NB4 (cell line): Measurements from ENCODE around the gene PDZRN4.

Experiments used
- CTCF ChIP-seq: IDR thresholded peaks from one replicate; pipeline ENCODE4 v1.5.1; 2012; ENCODE audit warnings: low read depth, low read length
- POLR2A ChIP-seq: IDR thresholded peaks from 2 replicates; pipeline ENCODE4 v1.6.1; 2011; ENCODE audit warnings: mild to moderate bottlenecking; ENCODE audit not compliant: insufficient read length; ENCODE audit errors: extremely low read depth
- TF ChIP-seq, protein P1 (sequence below): IDR thresholded peaks from 2 replicates; pipeline ENCODE4 v1.6.1; 2011; ENCODE audit warnings: low read depth, low read length

DNA sequence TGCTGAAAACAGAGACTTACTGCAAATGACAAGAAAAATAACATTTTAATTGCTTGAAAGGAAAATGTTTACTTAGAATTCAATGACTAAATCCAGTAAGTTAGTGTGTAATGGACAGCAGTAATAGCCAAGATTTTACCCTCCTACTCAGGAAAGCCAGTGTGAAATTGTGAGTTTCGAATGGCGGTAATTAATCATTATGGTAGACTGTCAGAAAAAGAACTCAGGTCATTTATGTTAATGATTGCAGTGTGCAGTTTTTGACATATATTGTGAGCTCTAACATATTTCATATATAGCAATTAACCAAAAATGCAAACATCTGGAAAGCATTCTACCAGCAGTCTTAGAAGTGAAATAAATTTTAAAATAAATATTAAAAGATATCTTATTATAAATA lies 60.3 kb downstream of the PDZRN4 start:
- TF ChIP-seq CTCF (no peak), POLR2A (no peak)
- TF ChIP-seq, protein P1, sequence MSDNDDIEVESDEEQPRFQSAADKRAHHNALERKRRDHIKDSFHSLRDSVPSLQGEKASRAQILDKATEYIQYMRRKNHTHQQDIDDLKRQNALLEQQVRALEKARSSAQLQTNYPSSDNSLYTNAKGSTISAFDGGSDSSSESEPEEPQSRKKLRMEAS = no peak
